Trophoblast cell (in vitro differentiated cells and primary cell): Measurements from ENCODE around the gene MRPL41.
"Not testable (repeated sequence)": the region's sequence is repeated elsewhere in the genome, so short reads cannot be mapped to it uniquely, and the experiment has no call there.

ENCODE experiments used
- DNase-seq, 2 donors: peaks; one replicate each; pipeline ENCODE4 v3.0.0-alpha.2; 2016
- H2AFZ ChIP-seq: 2 replicates; pipeline ENCODE4 v1.6.1; 2013; ENCODE audit warnings: low read length, moderate library complexity, mild to moderate bottlenecking; ENCODE audit not compliant: insufficient read depth, poor library complexity
- H2AK5ac ChIP-seq: 2 replicates; pipeline ENCODE4 v1.6.1; 2013; ENCODE audit warnings: mild to moderate bottlenecking, low read length
- H2BK120ac ChIP-seq: 2 replicates; pipeline ENCODE4 v1.6.1; 2013; ENCODE audit warnings: low read length, mild to moderate bottlenecking, moderate library complexity; ENCODE audit not compliant: insufficient read depth, poor library complexity
- H2BK12ac ChIP-seq: 2 replicates; pipeline ENCODE4 v1.6.1; 2013; ENCODE audit warnings: mild to moderate bottlenecking, low read length, moderate library complexity
- H2BK5ac ChIP-seq: 2 replicates; pipeline ENCODE4 v1.6.1; 2013; ENCODE audit warnings: low read length, low read depth, moderate library complexity, mild to moderate bottlenecking; ENCODE audit not compliant: poor library complexity
- H3K14ac ChIP-seq: 2 replicates; pipeline ENCODE4 v1.6.1; 2013; ENCODE audit warnings: mild to moderate bottlenecking, low read length
- H3K18ac ChIP-seq: 2 replicates; pipeline ENCODE4 v1.6.1; 2013; ENCODE audit warnings: mild to moderate bottlenecking, low read length
- H3K23ac ChIP-seq: 2 replicates; pipeline ENCODE4 v1.6.1; 2013; ENCODE audit warnings: low read length
- H3K27ac ChIP-seq: 2 replicates; pipeline ENCODE4 v1.5.1; 2013; ENCODE audit warnings: low read depth, mild to moderate bottlenecking, inconsistent platforms, low read length, moderate library complexity
- H3K27me3 ChIP-seq: 2 replicates; pipeline ENCODE4 v1.6.1; 2013; ENCODE audit warnings: inconsistent platforms, mild to moderate bottlenecking, low read length, moderate library complexity; ENCODE audit not compliant: insufficient read depth
- H3K36me3 ChIP-seq, 2 experiments: 1 replicate in 1 of 2; 2 replicates in 1 of 2; pipeline ENCODE4 v1.6.1; 2013; ENCODE audit warnings: low read length in 2 of 2, mild to moderate bottlenecking in 2 of 2, moderate library complexity in 1 of 2; ENCODE audit not compliant: insufficient read depth in 2 of 2, control insufficient read depth in 1 of 2
- H3K4ac ChIP-seq: 2 replicates; pipeline ENCODE4 v1.6.1; 2013; ENCODE audit warnings: low read depth, mild to moderate bottlenecking, low read length, moderate library complexity
- H3K4me1 ChIP-seq, 2 experiments: 1 replicate in 1 of 2; 2 replicates in 1 of 2; pipeline ENCODE4 v1.6.1; 2013; ENCODE audit warnings: low read length in 2 of 2, mild to moderate bottlenecking in 2 of 2, moderate library complexity in 1 of 2; ENCODE audit not compliant: insufficient read depth in 2 of 2, control insufficient read depth in 1 of 2
- H3K4me2 ChIP-seq: 2 replicates; pipeline ENCODE4 v1.6.1; 2013; ENCODE audit warnings: inconsistent platforms, mild to moderate bottlenecking, low read length, moderate library complexity
- H3K4me3 ChIP-seq: 2 replicates; pipeline ENCODE4 v1.5.1; 2013; ENCODE audit warnings: mild to moderate bottlenecking, low read depth, low read length, inconsistent platforms
- H3K79me1 ChIP-seq: one replicate; pipeline ENCODE4 v1.6.1; 2013; ENCODE audit warnings: low read length
- H3K79me2 ChIP-seq: 2 replicates; pipeline ENCODE4 v1.6.1; 2013; ENCODE audit warnings: low read length, mild to moderate bottlenecking; ENCODE audit not compliant: control insufficient read depth, insufficient read depth, poor library complexity
- H3K9ac ChIP-seq: 2 replicates; pipeline ENCODE4 v1.6.1; 2013; ENCODE audit warnings: mild to moderate bottlenecking, low read length
- H3K9me3 ChIP-seq: 2 replicates; pipeline ENCODE4 v1.6.1; 2013; ENCODE audit warnings: low read depth, mild to moderate bottlenecking, control low read depth, inconsistent platforms, low read length; ENCODE audit not compliant: insufficient read depth
- H4K12ac ChIP-seq: 2 replicates; pipeline ENCODE4 v1.6.1; 2013; ENCODE audit warnings: low read depth, mild to moderate bottlenecking, low read length, moderate library complexity
- H4K8ac ChIP-seq: 2 replicates; pipeline ENCODE4 v1.6.1; 2013; ENCODE audit warnings: low read depth, mild to moderate bottlenecking, low read length, moderate library complexity
- H4K91ac ChIP-seq: one replicate; pipeline ENCODE4 v1.6.1; 2013; ENCODE audit warnings: low read depth, mild to moderate bottlenecking, low read length, moderate library complexity
- WGBS: extraction: QIAGEN DNeasy Blood & Tissue Kit; methylation state at CpG from one replicate; pipeline ENCODE4 v1.1.7; 2013; ENCODE audit warnings: missing lambda C conversion rate; ENCODE audit not compliant: insufficient read length, insufficient coverage; ENCODE audit errors: extremely low coverage; 5-methylcytosine and 5-hydroxymethylcytosine counted together

The MRPL41 gene

DNA sequence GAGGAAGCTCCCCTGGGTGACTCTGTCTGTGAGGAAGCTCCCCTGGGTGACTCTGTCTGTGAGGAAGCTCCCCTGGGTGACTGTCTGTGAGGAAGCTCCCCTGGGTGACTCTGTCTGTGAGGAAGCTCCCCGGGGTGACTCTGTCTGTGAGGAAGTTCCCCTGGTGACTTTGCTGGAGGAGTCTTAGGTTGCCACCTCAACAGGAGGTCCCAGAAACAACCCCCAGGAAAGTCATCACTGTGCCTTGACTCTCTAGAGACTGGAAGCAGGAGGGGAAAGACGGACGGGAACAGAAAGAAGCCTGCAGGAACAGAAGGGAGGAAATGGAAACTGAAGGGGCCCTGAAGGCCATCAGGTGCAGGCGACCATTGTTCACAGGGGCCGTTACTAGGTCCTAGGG, 16.8 kb downstream of the MRPL41 start:
- H3K9ac ChIP-seq, H2BK120ac ChIP-seq, H3K79me2 ChIP-seq, H3K4ac ChIP-seq, H4K8ac ChIP-seq, H4K12ac ChIP-seq, H3K4me3 ChIP-seq, H3K4me1 ChIP-seq, H3K9me3 ChIP-seq, H4K91ac ChIP-seq, H3K79me1 ChIP-seq, DNase-seq, H3K18ac ChIP-seq, H2AK5ac ChIP-seq, H3K14ac ChIP-seq, H3K27me3 ChIP-seq, H2AFZ ChIP-seq, H3K23ac ChIP-seq, H3K27ac ChIP-seq, H2BK12ac ChIP-seq, H2BK5ac ChIP-seq, H3K4me2 ChIP-seq: not testable (repeated sequence)
- peaks cover 28 to 41% of the 10 kb centered on the region in 2 experiments for H3K36me3 ChIP-seq
- no CpG with 5 or more reads among the region's 5 CpGs for WGBS

DNA sequence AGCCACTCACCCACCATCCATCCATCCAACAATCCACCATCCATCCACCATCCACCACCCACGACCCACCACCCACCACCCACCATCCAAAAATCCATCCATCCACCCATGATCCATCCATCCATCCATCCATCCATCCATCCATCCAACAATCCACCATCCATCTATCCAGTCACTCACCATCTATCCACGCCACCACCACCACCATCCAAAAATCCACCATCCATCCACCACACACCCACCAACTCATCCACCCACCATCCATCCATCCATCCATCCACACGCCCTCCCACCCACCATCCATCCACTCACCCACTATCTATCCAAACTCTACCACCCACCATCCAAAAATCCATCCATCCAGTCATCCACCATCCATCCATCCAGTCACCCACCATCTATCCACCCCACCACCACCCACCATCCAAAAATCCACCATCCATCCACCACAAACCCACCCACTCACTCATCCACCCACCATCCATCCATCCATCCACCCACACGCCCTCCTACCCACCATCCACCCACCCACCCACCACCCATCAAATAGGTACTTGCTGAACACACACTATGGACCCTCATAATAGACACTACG, 18.0 kb downstream of the MRPL41 start:
- Histone ChIP-seq H3K9ac (no peak overlapping the region), H2AK5ac (no peak overlapping the region), H4K12ac (no peak overlapping the region), H3K4me2 (no peak overlapping the region), H4K91ac (no peak overlapping the region), H3K4me3 (no peak overlapping the region), H2AFZ (no peak overlapping the region), H3K23ac (no peak overlapping the region), H3K9me3 (peaks cover 5% of the 10 kb centered on the region), H3K79me2 (no peaks in the 10 kb centered on the region), H2BK5ac (no peak overlapping the region), H3K27ac (no peak overlapping the region), H3K79me1 (no peaks in the 10 kb centered on the region), H3K4ac (no peak overlapping the region), H3K4me1 (no peaks in the 10 kb centered on the region), H3K14ac (no peak overlapping the region), H3K27me3 (no peaks in the 10 kb centered on the region), H2BK12ac (no peak overlapping the region), H3K18ac (no peak overlapping the region), H2BK120ac (no peak overlapping the region), H4K8ac (no peak overlapping the region), H3K36me3 (peaks cover 26 to 37% of the 10 kb centered on the region in 2 experiments)
- WGBS, result 100% methylated on average over 3 of the region's 5 CpGs
- no peak for DNase-seq

DNA sequence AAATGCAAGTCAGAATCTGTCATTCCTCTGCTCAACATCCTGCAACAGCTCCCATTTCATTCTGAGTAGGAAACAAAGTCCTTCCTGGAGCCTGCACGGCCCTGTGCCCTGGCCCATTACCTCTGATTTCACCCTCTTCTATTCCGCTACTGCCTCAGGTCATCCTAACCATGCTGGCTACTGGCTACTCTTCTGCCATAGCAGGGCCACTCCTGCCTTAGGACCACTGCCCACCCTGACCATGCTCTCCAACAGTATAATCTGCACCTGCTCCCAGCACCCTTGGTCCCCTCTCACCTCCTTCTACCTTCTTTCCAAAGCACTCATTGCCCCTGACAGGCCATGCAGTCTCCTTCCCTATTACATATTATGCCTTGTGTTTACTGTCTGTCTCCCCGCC, 18.9 kb downstream of the MRPL41 start:
- no peak overlapping the region for H2BK5ac ChIP-seq
- H2AK5ac ChIP-seq, result no peak overlapping the region
- no peak overlapping the region for H4K12ac ChIP-seq
- no peak overlapping the region for H3K18ac ChIP-seq
- H4K91ac ChIP-seq, result no peak overlapping the region
- H3K9ac ChIP-seq, result peak overlapping the region; percentile 38
- H3K36me3 ChIP-seq, result peaks cover 30 to 42% of the 10 kb centered on the region in 2 experiments
- no CpG with 5 or more reads among the region's 3 CpGs for WGBS
- no peak overlapping the region for H2BK120ac ChIP-seq
- H4K8ac ChIP-seq, result no peak overlapping the region
- no peak overlapping the region for H3K4me3 ChIP-seq
- H3K9me3 ChIP-seq, result peaks cover 4% of the 10 kb centered on the region
- no peaks in the 10 kb centered on the region for H3K79me1 ChIP-seq
- H3K27ac ChIP-seq, result no peak overlapping the region
- H3K4ac ChIP-seq, result no peak overlapping the region
- no peak overlapping the region for H3K14ac ChIP-seq
- no peak overlapping the region for H2AFZ ChIP-seq
- H3K23ac ChIP-seq, result no peak overlapping the region
- no peaks in the 10 kb centered on the region for H3K27me3 ChIP-seq
- no peaks in the 10 kb centered on the region for H3K4me1 ChIP-seq
- DNase-seq, result no peak
- no peak overlapping the region for H2BK12ac ChIP-seq
- H3K4me2 ChIP-seq, result no peak overlapping the region
- H3K79me2 ChIP-seq, result no peaks in the 10 kb centered on the region

DNA sequence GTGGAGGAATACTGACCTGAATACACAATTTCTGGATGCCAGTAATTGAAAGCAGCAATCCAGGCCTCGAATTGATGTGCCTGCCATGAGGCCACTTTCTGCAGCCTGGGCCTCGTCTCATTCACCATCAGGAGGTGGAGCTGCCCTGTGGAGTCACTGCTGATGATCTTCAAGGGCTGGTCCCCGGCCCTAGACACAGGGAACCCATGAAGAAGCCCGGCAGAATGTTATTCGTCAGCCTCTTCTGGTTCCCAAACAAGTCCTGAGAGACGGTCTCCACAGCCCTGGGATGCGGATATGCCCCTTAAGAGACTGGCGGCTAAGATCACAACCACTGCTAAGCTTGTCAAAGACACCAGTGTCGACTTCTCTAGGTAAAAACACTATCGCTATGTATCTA, 22.5 kb downstream of the MRPL41 start:
- no peak overlapping the region for H3K27ac ChIP-seq
- no peak for DNase-seq
- no peak overlapping the region for H3K9ac ChIP-seq
- H2BK5ac ChIP-seq, result no peak overlapping the region
- peaks cover 8 to 9% of the 10 kb centered on the region in 2 experiments for H3K4me1 ChIP-seq
- no peak overlapping the region for H3K4me3 ChIP-seq
- WGBS, result no CpG with 5 or more reads among the region's 10 CpGs
- H3K4ac ChIP-seq, result no peak overlapping the region
- no peak overlapping the region for H3K14ac ChIP-seq
- H3K36me3 ChIP-seq, result peaks cover 31 to 41% of the 10 kb centered on the region in 2 experiments
- no peak overlapping the region for H4K91ac ChIP-seq
- peaks cover 4% of the 10 kb centered on the region for H3K79me1 ChIP-seq
- no peaks in the 10 kb centered on the region for H3K27me3 ChIP-seq
- no peak overlapping the region for H2BK12ac ChIP-seq
- H4K8ac ChIP-seq, result no peak overlapping the region
- peaks cover 4% of the 10 kb centered on the region for H3K9me3 ChIP-seq
- H2BK120ac ChIP-seq, result no peak overlapping the region
- no peak overlapping the region for H3K4me2 ChIP-seq
- no peak overlapping the region for H3K23ac ChIP-seq
- no peak overlapping the region for H2AFZ ChIP-seq
- no peak overlapping the region for H4K12ac ChIP-seq
- H3K18ac ChIP-seq, result no peak overlapping the region
- H2AK5ac ChIP-seq, result no peak overlapping the region
- peaks cover 6% of the 10 kb centered on the region for H3K79me2 ChIP-seq
